GM23338 (cell line): ENCODE data around the gene OR13H1. TPM values are rescaled to one million over a fixed set of nuclear protein-coding genes. Genes with fewer than 3 reads are reported as not detected.
"Not testable (repeated sequence)": the region's sequence is repeated elsewhere in the genome, so short reads cannot be mapped to it uniquely, and the experiment has no call there.

Source experiments
- ATAC-seq: fragments of 200-7000 bp; cut with Tn5 transposase; 3 replicates; pipeline ENCODE4 v1.9.1; 2020
- DNase-seq: peaks from one replicate; pipeline ENCODE4 v3.0.0-alpha.2; 2015; ENCODE audit warnings: low spot score
- H2AFZ ChIP-seq: fragments of 200-600 bp; sonication (generic); 2 replicates; pipeline ENCODE4 v1.8.0; 2016; ENCODE audit warnings: antibody characterized with exemption, mild to moderate bottlenecking, moderate library complexity
- H3F3A ChIP-seq: fragments of 200-600 bp; sonication (generic); replicated peaks from 2 replicates; pipeline ENCODE4 v1.8.0; 2017; ENCODE audit warnings: antibody characterized with exemption, mixed run types, low read depth
- H3K27ac ChIP-seq: fragments of 200-600 bp; sonication (generic); 2 replicates; pipeline ENCODE4 v1.6.1; 2016; ENCODE audit warnings: low read depth
- H3K27me3 ChIP-seq: fragments of 200-600 bp; sonication (generic); 2 replicates; pipeline ENCODE4 v1.8.0; 2016; ENCODE audit warnings: mild to moderate bottlenecking, mixed run types, moderate library complexity; ENCODE audit not compliant: insufficient read depth
- H3K36me3 ChIP-seq: fragments of 200-600 bp; sonication (generic); 2 replicates; pipeline ENCODE4 v1.8.0; 2016; ENCODE audit warnings: mild to moderate bottlenecking; ENCODE audit not compliant: insufficient read depth
- H3K4me1 ChIP-seq: fragments of 200-600 bp; sonication (generic); 2 replicates; pipeline ENCODE4 v1.8.0; 2016; ENCODE audit warnings: mild to moderate bottlenecking, moderate library complexity; ENCODE audit not compliant: insufficient read depth
- H3K4me2 ChIP-seq: fragments of 200-600 bp; sonication (generic); 2 replicates; pipeline ENCODE4 v1.7.1; 2017; ENCODE audit warnings: mixed run types
- H3K4me3 ChIP-seq: fragments of 200-600 bp; sonication (generic); 2 replicates; pipeline ENCODE4 v1.6.1; 2016; ENCODE audit warnings: mixed run types
- H3K79me2 ChIP-seq: fragments of 200-600 bp; sonication (generic); replicated peaks from 2 replicates; pipeline ENCODE4 v1.8.0; 2017; ENCODE audit warnings: mild to moderate bottlenecking; ENCODE audit not compliant: insufficient read depth
- H3K9me2 ChIP-seq: fragments of 200-600 bp; sonication (generic); 2 replicates; pipeline ENCODE4 v1.8.0; 2017; ENCODE audit not compliant: insufficient read depth
- H4K20me1 ChIP-seq: fragments of 200-600 bp; sonication (generic); replicated peaks from 2 replicates; pipeline ENCODE4 v1.8.0; 2017; ENCODE audit warnings: mild to moderate bottlenecking; ENCODE audit not compliant: insufficient read depth
- H3K27ac Mint-ChIP-seq: 2 replicates; pipeline ENCODE4 v1.8.0; 2020; ENCODE audit warnings: inconsistent platforms, mild to moderate bottlenecking, moderate library complexity, mixed read lengths
- H3K27me3 Mint-ChIP-seq: 3 replicates; pipeline ENCODE4 v1.8.0; 2022; ENCODE audit warnings: low read depth, mild to moderate bottlenecking, moderate library complexity, mixed read lengths, inconsistent platforms; ENCODE audit not compliant: insufficient read depth, poor library complexity
- H3K36me3 Mint-ChIP-seq: 3 replicates; pipeline ENCODE4 v1.8.0; 2021; ENCODE audit warnings: low read depth, mild to moderate bottlenecking, inconsistent platforms, moderate library complexity, mixed read lengths
- H3K4me1 Mint-ChIP-seq: 3 replicates; pipeline ENCODE4 v1.8.0; 2020; ENCODE audit warnings: mild to moderate bottlenecking, inconsistent platforms, mixed read lengths
- H3K4me3 Mint-ChIP-seq: 3 replicates; pipeline ENCODE4 v1.8.0; 2021; ENCODE audit warnings: moderate library complexity, mild to moderate bottlenecking, inconsistent platforms, mixed read lengths
- H3K9me3 Mint-ChIP-seq: 3 replicates; pipeline ENCODE4 v1.8.0; 2020; ENCODE audit warnings: moderate library complexity, mild to moderate bottlenecking, inconsistent platforms, mixed read lengths
- CREB1 ChIP-seq: fragments of 250-450 bp; sonication (Bioruptor Pico); IDR thresholded peaks from 2 replicates; pipeline ENCODE4 v1.5.0; 2020; ENCODE audit warnings: low read depth, mild to moderate bottlenecking, moderate library complexity
- EZH2 ChIP-seq: fragments of 200-600 bp; sonication (generic); IDR thresholded peaks from one replicate; pipeline ENCODE4 v1.8.0; 2017; ENCODE audit warnings: antibody characterized with exemption, mild to moderate bottlenecking, low read depth; ENCODE audit not compliant: unreplicated experiment
- EZH2phosphoT487 ChIP-seq: fragments of 200-600 bp; sonication (generic); IDR thresholded peaks from one replicate; pipeline ENCODE4 v1.8.1; 2018; ENCODE audit warnings: antibody characterized with exemption; ENCODE audit not compliant: unreplicated experiment
- POLR2AphosphoS5 ChIP-seq: IDR thresholded peaks from 2 replicates; pipeline ENCODE4 v1.6.1; 2016; ENCODE audit warnings: antibody characterized with exemption, low read depth
- STAT1 ChIP-seq: IDR thresholded peaks from one replicate; pipeline ENCODE4 v1.6.1; 2016; ENCODE audit warnings: antibody characterized with exemption; ENCODE audit not compliant: unreplicated experiment
- ZNF114 ChIP-seq: fragments of 250-450 bp; sonication (Bioruptor Pico); IDR thresholded peaks from 2 replicates; pipeline ENCODE4 v1.5.0; 2020; ENCODE audit warnings: mild to moderate bottlenecking, moderate library complexity
- ZNF331 ChIP-seq: fragments of 250-450 bp; sonication (Bioruptor Pico); IDR thresholded peaks from 2 replicates; pipeline ENCODE4 v1.5.0; 2020; ENCODE audit warnings: low read depth, mild to moderate bottlenecking, moderate library complexity
- polyA plus RNA-seq: library from polyadenylated mRNA; unstranded; fragments of >200 nt; fragmentation: Nextera tagmentation; extraction: Ambion mirVana; gene quantifications from 2 replicates; pipeline ENCODE4 v1.2.1, GENCODE V29; 2016
- total RNA-seq: library from RNA; depleted of rRNA; stranded (reverse); fragments of >200 nt; shearing (Covaris generic); gene quantifications from 2 replicates; pipeline ENCODE4 v1.2.3, GENCODE V29; 2014
- TF ChIP-seq, protein P1 (sequence below): fragments of 250-450 bp; sonication (Bioruptor Pico); IDR thresholded peaks from 2 replicates; pipeline ENCODE4 v1.5.0; 2020; ENCODE audit warnings: mild to moderate bottlenecking, moderate library complexity
- TF ChIP-seq, protein P2 (sequence below), 2 experiments: fragments of 200-600 bp in 1 of 2; sonication (generic) in 1 of 2; conservative IDR thresholded peaks; 2 replicates each; pipeline versions ENCODE4 v1.5.1 to v1.6.1; 2016 to 2017; ENCODE audit warnings: antibody characterized with exemption in 2 of 2, low read depth in 2 of 2, mild to moderate bottlenecking in 2 of 2, moderate library complexity in 1 of 2
- TF ChIP-seq, protein P3 (sequence below): IDR thresholded peaks from one replicate; pipeline ENCODE4 v1.6.1; 2018; ENCODE audit warnings: antibody characterized with exemption; ENCODE audit not compliant: unreplicated experiment

OR13H1 gene
- total and polyA plus RNA-seq, 2 experiments from 2014 or later, result not detected

DNA sequence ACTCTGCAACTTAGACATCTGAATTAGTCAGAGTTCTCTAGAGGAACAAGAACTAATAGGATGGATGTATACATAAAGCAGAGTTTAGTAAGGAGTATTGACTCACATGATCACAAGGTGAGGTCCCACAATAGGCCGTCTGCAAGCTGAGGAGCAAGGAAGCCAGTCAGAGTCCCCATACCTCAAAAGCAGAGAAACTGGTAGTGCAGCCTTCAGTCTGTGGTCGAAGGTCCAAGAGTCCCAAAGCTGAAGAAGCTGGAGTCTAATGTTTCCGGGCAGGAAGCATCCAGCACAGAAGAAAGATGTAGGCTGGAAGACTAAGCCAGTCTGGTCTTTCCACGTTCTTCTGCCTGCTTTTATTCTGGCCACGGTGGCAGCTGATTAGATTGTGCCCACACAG lies 42.3 kb upstream of the OR13H1 start:
- not testable (repeated sequence) for H3K79me2 ChIP-seq, H3K27me3 Mint-ChIP-seq, H3K4me2 ChIP-seq, H3K4me3 ChIP-seq, H3K36me3 Mint-ChIP-seq, H3K27ac Mint-ChIP-seq, DNase-seq, H4K20me1 ChIP-seq, H3K9me2 ChIP-seq, H3K4me3 Mint-ChIP-seq, H3K4me1 Mint-ChIP-seq, ATAC-seq, H3F3A ChIP-seq, H2AFZ ChIP-seq, H3K27me3 ChIP-seq, H3K4me1 ChIP-seq, H3K9me3 Mint-ChIP-seq, H3K36me3 ChIP-seq, H3K27ac ChIP-seq

DNA sequence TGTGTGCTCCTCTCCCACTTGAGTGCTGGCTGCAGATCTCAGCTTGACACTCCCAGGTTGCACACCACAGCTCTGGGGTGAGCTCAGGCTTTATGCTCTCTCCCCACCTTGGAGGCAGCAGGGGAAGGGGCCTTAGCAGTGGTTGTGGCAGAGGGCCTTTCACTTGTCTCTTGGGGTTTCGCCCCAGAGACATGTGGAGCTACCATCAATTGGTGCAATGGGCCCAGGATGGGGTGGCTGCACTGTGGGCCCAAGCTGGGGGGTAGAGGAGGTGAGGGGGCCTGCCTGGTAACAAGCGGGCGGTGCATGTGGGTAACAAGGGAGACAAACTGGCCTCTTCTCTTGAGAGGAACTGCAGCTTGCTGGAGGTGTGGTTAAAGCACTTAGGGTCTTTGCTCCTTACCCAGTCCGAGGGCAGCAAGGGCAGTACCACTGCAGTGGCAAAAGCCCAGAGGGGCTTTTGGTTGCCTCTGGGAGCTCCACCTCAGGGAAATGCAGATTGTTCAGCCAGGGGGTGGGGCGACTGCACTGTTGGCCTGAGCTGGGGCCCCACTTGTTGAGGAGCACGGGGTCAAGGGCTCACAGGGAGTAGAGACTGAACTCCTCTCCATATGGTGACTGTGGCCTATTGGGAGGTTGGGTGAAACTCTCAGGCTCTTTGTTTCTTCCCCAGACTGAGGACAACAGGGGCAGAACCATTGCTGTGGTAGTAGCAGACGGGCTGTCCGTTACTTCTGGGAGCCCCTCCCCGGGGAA lies 30.5 kb upstream of the OR13H1 start:
- H3K27me3 Mint-ChIP-seq, result no peaks in the 10 kb centered on the region
- H3K27ac Mint-ChIP-seq, result no peak overlapping the region
- H3K27me3 ChIP-seq, result no peaks in the 10 kb centered on the region
- H3F3A ChIP-seq, result no peaks in the 10 kb centered on the region
- no peak overlapping the region for H3K4me3 Mint-ChIP-seq
- no peak overlapping the region for H2AFZ ChIP-seq
- no peaks in the 10 kb centered on the region for H3K9me2 ChIP-seq
- H3K4me2 ChIP-seq, result no peak overlapping the region
- peaks cover 5% of the 10 kb centered on the region; the same call in 1 of the 2 replicates for H3K36me3 ChIP-seq
- H3K9me3 Mint-ChIP-seq, result peaks cover 26% of the 10 kb centered on the region
- H3K27ac ChIP-seq, result no peak overlapping the region
- no peaks in the 10 kb centered on the region for H3K4me1 Mint-ChIP-seq
- peaks cover 19% of the 10 kb centered on the region; the same call in 2 of the 3 replicates for H3K36me3 Mint-ChIP-seq
- no peaks in the 10 kb centered on the region for H3K79me2 ChIP-seq
- ATAC-seq, result no peak
- no peak overlapping the region for H3K4me3 ChIP-seq
- H4K20me1 ChIP-seq, result no peaks in the 10 kb centered on the region
- DNase-seq, result no peak
- no peaks in the 10 kb centered on the region for H3K4me1 ChIP-seq
- TF ChIP-seq, protein P1, sequence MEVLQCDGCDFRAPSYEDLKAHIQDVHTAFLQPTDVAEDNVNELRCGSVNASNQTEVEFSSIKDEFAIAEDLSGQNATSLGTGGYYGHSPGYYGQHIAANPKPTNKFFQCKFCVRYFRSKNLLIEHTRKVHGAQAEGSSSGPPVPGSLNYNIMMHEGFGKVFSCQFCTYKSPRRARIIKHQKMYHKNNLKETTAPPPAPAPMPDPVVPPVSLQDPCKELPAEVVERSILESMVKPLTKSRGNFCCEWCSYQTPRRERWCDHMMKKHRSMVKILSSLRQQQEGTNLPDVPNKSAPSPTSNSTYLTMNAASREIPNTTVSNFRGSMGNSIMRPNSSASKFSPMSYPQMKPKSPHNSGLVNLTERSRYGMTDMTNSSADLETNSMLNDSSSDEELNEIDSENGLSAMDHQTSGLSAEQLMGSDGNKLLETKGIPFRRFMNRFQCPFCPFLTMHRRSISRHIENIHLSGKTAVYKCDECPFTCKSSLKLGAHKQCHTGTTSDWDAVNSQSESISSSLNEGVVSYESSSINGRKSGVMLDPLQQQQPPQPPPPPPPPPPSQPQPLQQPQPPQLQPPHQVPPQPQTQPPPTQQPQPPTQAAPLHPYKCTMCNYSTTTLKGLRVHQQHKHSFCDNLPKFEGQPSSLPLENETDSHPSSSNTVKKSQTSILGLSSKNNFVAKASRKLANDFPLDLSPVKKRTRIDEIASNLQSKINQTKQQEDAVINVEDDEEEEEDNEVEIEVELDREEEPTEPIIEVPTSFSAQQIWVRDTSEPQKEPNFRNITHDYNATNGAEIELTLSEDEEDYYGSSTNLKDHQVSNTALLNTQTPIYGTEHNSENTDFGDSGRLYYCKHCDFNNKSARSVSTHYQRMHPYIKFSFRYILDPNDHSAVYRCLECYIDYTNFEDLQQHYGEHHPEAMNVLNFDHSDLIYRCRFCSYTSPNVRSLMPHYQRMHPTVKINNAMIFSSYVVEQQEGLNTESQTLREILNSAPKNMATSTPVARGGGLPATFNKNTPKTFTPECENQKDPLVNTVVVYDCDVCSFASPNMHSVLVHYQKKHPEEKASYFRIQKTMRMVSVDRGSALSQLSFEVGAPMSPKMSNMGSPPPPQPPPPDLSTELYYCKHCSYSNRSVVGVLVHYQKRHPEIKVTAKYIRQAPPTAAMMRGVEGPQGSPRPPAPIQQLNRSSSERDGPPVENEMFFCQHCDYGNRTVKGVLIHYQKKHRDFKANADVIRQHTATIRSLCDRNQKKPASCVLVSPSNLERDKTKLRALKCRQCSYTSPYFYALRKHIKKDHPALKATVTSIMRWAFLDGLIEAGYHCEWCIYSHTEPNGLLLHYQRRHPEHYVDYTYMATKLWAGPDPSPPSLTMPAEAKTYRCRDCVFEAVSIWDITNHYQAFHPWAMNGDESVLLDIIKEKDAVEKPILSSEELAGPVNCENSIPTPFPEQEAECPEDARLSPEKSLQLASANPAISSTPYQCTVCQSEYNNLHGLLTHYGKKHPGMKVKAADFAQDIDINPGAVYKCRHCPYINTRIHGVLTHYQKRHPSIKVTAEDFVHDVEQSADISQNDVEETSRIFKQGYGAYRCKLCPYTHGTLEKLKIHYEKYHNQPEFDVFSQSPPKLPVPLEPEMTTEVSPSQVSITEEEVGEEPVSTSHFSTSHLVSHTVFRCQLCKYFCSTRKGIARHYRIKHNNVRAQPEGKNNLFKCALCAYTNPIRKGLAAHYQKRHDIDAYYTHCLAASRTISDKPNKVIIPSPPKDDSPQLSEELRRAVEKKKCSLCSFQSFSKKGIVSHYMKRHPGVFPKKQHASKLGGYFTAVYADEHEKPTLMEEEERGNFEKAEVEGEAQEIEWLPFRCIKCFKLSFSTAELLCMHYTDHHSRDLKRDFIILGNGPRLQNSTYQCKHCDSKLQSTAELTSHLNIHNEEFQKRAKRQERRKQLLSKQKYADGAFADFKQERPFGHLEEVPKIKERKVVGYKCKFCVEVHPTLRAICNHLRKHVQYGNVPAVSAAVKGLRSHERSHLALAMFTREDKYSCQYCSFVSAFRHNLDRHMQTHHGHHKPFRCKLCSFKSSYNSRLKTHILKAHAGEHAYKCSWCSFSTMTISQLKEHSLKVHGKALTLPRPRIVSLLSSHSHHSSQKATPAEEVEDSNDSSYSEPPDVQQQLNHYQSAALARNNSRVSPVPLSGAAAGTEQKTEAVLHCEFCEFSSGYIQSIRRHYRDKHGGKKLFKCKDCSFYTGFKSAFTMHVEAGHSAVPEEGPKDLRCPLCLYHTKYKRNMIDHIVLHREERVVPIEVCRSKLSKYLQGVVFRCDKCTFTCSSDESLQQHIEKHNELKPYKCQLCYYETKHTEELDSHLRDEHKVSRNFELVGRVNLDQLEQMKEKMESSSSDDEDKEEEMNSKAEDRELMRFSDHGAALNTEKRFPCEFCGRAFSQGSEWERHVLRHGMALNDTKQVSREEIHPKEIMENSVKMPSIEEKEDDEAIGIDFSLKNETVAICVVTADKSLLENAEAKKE (CRISPR knock-in tag), result no peak
- no peak for TF ChIP-seq ZNF331 (CRISPR knock-in tag)
- TF ChIP-seq POLR2AphosphoS5, result no peak
- TF ChIP-seq CREB1, result no peak
- TF ChIP-seq EZH2phosphoT487, result no peak
- TF ChIP-seq, protein P2, sequence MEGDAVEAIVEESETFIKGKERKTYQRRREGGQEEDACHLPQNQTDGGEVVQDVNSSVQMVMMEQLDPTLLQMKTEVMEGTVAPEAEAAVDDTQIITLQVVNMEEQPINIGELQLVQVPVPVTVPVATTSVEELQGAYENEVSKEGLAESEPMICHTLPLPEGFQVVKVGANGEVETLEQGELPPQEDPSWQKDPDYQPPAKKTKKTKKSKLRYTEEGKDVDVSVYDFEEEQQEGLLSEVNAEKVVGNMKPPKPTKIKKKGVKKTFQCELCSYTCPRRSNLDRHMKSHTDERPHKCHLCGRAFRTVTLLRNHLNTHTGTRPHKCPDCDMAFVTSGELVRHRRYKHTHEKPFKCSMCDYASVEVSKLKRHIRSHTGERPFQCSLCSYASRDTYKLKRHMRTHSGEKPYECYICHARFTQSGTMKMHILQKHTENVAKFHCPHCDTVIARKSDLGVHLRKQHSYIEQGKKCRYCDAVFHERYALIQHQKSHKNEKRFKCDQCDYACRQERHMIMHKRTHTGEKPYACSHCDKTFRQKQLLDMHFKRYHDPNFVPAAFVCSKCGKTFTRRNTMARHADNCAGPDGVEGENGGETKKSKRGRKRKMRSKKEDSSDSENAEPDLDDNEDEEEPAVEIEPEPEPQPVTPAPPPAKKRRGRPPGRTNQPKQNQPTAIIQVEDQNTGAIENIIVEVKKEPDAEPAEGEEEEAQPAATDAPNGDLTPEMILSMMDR (conservative IDR thresholded peaks at IDR 0.05; ENCODE audit: low read depth in 2 of 2), result no peak
- no peak for TF ChIP-seq ZNF114 (CRISPR knock-in tag)
- TF ChIP-seq EZH2, result no peak
- no peak for TF ChIP-seq STAT1
- TF ChIP-seq, protein P3, sequence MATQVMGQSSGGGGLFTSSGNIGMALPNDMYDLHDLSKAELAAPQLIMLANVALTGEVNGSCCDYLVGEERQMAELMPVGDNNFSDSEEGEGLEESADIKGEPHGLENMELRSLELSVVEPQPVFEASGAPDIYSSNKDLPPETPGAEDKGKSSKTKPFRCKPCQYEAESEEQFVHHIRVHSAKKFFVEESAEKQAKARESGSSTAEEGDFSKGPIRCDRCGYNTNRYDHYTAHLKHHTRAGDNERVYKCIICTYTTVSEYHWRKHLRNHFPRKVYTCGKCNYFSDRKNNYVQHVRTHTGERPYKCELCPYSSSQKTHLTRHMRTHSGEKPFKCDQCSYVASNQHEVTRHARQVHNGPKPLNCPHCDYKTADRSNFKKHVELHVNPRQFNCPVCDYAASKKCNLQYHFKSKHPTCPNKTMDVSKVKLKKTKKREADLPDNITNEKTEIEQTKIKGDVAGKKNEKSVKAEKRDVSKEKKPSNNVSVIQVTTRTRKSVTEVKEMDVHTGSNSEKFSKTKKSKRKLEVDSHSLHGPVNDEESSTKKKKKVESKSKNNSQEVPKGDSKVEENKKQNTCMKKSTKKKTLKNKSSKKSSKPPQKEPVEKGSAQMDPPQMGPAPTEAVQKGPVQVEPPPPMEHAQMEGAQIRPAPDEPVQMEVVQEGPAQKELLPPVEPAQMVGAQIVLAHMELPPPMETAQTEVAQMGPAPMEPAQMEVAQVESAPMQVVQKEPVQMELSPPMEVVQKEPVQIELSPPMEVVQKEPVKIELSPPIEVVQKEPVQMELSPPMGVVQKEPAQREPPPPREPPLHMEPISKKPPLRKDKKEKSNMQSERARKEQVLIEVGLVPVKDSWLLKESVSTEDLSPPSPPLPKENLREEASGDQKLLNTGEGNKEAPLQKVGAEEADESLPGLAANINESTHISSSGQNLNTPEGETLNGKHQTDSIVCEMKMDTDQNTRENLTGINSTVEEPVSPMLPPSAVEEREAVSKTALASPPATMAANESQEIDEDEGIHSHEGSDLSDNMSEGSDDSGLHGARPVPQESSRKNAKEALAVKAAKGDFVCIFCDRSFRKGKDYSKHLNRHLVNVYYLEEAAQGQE, result no peak
